Measurements from ENCODE around the gene SFSWAP.

The SFSWAP gene

GRCh38 chr12:131844140-131844539 lies 133.2 kb downstream of the SFSWAP start:
- POLR2A ChIA-PET (ENCODE audit: low non-redundant PET), result no interaction called here
- no peak overlapping the region for H3K27ac ChIP-seq
- TF ChIP-seq CTCF (conservative IDR thresholded peaks at IDR 0.05; ENCODE audit: low read depth), result no peak
- CTCF ChIA-PET, result no interaction called here
- DNase-seq (ENCODE audit: low spot score), result no peak

GRCh38 chr12:131844656-131845055 lies 133.8 kb downstream of the SFSWAP start:
- DNase-seq (ENCODE audit: low spot score), result no peak
- POLR2A ChIA-PET (ENCODE audit: low non-redundant PET), result no interaction called here
- CTCF ChIA-PET, result interaction anchor here (1.4 kb wide), 1 partner anchor 9 kb away, joined by 7 read pairs; no protein-coding TSS in a partner anchor
- no peak for TF ChIP-seq CTCF (conservative IDR thresholded peaks at IDR 0.05; ENCODE audit: low read depth)
- H3K27ac ChIP-seq, result no peak overlapping the region

- ChIA-PET POLR2A (ENCODE audit: low non-redundant PET) (no interaction called here), CTCF (interaction anchor here (1.4 kb wide), 1 partner anchor 9 kb away, joined by 7 read pairs; no protein-coding TSS in a partner anchor)
- TF ChIP-seq CTCF (conservative IDR thresholded peaks at IDR 0.05; ENCODE audit: low read depth), result no peak
- DNase-seq (ENCODE audit: low spot score), result no peak
- no peak overlapping the region for H3K27ac ChIP-seq
These were observed 134.2 kb downstream of the SFSWAP start for GRCh38 chr12:131845121-131845520.

GRCh38 chr12:131847456-131847855 lies 136.6 kb downstream of the SFSWAP start:
- no peak for DNase-seq (ENCODE audit: low spot score)
- POLR2A ChIA-PET (ENCODE audit: low non-redundant PET), result no interaction called here
- no peak for TF ChIP-seq CTCF (conservative IDR thresholded peaks at IDR 0.05; ENCODE audit: low read depth)

GRCh38 chr12:131848753-131849152 lies 137.9 kb downstream of the SFSWAP start:
- TF ChIP-seq CTCF (conservative IDR thresholded peaks at IDR 0.05; ENCODE audit: low read depth), result no peak
- DNase-seq (ENCODE audit: low spot score), result no peak
- ChIA-PET POLR2A (ENCODE audit: low non-redundant PET) (no interaction called here), CTCF (no interaction called here)
- no peak overlapping the region for H3K27ac ChIP-seq

More at GRCh38 chr12:131847456-131847855, 136.6 kb downstream of the SFSWAP start:
- no peak overlapping the region for H3K27ac ChIP-seq
- CTCF ChIA-PET, result no interaction called here
